Inferior parietal cortex (tissue), 1 donor: ENCODE measurements around the gene PAPOLB.

Experiments
- DNase-seq: peaks from one replicate; pipeline ENCODE4 v3.0.0-alpha.2; 2016; ENCODE audit errors: extremely low spot score

Gene PAPOLB

GRCh38 chr7:4878336-4879335 is 16.8 kb upstream of the PAPOLB start:
- DNase-seq: no peak

- DNase-seq: no peak
Measured at GRCh38 chr7:4876586-4876985, 14.8 kb upstream of the PAPOLB start.

GRCh38 chr7:4875391-4875790 is 13.6 kb upstream of the PAPOLB start:
- DNase-seq: no peak

- no peak for DNase-seq
Measured at GRCh38 chr7:4873071-4873944, 11.5 kb upstream of the PAPOLB start.

GRCh38 chr7:4871930-4872675 is 10.3 kb upstream of the PAPOLB start:
- DNase-seq: no peak

GRCh38 chr7:4871056-4871680 is 9.3 kb upstream of the PAPOLB start:
- DNase-seq: no peak

- no peak for DNase-seq
Measured at GRCh38 chr7:4868493-4868892, 6.7 kb upstream of the PAPOLB start.

GRCh38 chr7:4866528-4867496 is 5.0 kb upstream of the PAPOLB start:
- no peak for DNase-seq

GRCh38 chr7:4862156-4862555 is 326 bp upstream of the PAPOLB start:
- no peak for DNase-seq

- DNase-seq: no peak
Measured at GRCh38 chr7:4861227-4861626, 603 bp downstream of the PAPOLB start.

GRCh38 chr7:4857189-4857588 is 4.6 kb downstream of the PAPOLB start:
- DNase-seq: no peak

- DNase-seq: no peak
Measured at GRCh38 chr7:4856336-4857057, 5.3 kb downstream of the PAPOLB start.

- no peak for DNase-seq
Measured at GRCh38 chr7:4854916-4855315, 6.9 kb downstream of the PAPOLB start.

- no peak for DNase-seq
Measured at GRCh38 chr7:4851459-4852422, 10.1 kb downstream of the PAPOLB start.

- DNase-seq: no peak
Measured at GRCh38 chr7:4850262-4850795, 11.5 kb downstream of the PAPOLB start.

- DNase-seq: peak; percentile 64
Measured at GRCh38 chr7:4849390-4849789, 12.4 kb downstream of the PAPOLB start.

GRCh38 chr7:4845740-4846142 is 16.1 kb downstream of the PAPOLB start:
- peak; percentile 53 for DNase-seq
